Heart left ventricle (tissue), 16 donors: ENCODE results near the gene PARP8. TPM values are rescaled to one million over a fixed set of nuclear protein-coding genes. Genes with fewer than 3 reads are reported as not detected.
"Not testable (repeated sequence)": the region's sequence is repeated elsewhere in the genome, so short reads cannot be mapped to it uniquely, and the experiment has no call there.

ENCODE experiments used
- ATAC-seq, 4 donors: fragments of 200-7000 bp; cut with Tn5 transposase; one replicate each; pipeline ENCODE4 v1.9.1; 2020 to 2022; ENCODE audit warnings: moderate library complexity in 4 of 4, mild to moderate bottlenecking in 3 of 4, moderate number of reproducible peaks in 1 of 4
- DNase-seq, 5 donors: peaks; one replicate each; pipeline ENCODE4 v3.0.0-alpha.2; 2020
- H3K27ac ChIP-seq, 12 donors: fragments of 200-600 bp; sonication (generic) in 4 of 12; one replicate each; pipeline versions ENCODE4 v1.5.0 to v1.8.0; 2016 to 2022; ENCODE audit warnings: mild to moderate bottlenecking in 2 of 12
- H3K27me3 ChIP-seq, 9 donors: fragments of 200-600 bp; sonication (generic) in 2 of 9; one replicate each; pipeline versions ENCODE4 v1.5.1 to v1.8.0; 2016 to 2022; ENCODE audit warnings: mild to moderate bottlenecking in 3 of 9
- H3K36me3 ChIP-seq, 9 donors: fragments of 200-600 bp; sonication (generic) in 2 of 9; one replicate each; pipeline versions ENCODE4 v1.5.0 to v1.8.0; 2018 to 2022; ENCODE audit warnings: mild to moderate bottlenecking in 2 of 9
- H3K4me1 ChIP-seq, 12 donors: fragments of 200-600 bp; sonication (generic) in 4 of 12; one replicate each; pipeline versions ENCODE4 v1.5.0 to v1.8.0; 2016 to 2022; ENCODE audit warnings: mild to moderate bottlenecking in 3 of 12
- H3K4me3 ChIP-seq, 12 donors: fragments of 200-600 bp; sonication (generic) in 4 of 12; one replicate each; pipeline versions ENCODE4 v1.5.0 to v1.8.0; 2017 to 2022; ENCODE audit warnings: mild to moderate bottlenecking in 9 of 12, moderate library complexity in 4 of 12
- H3K9me3 ChIP-seq, 12 donors: fragments of 200-600 bp; sonication (generic) in 4 of 12; one replicate each; pipeline versions ENCODE4 v1.5.0 to v1.8.0; 2016 to 2022; ENCODE audit warnings: mild to moderate bottlenecking in 1 of 12
- CTCF ChIP-seq, 12 donors: fragments of 200-600 bp; sonication (generic) in 4 of 12; IDR thresholded peaks; one replicate each; pipeline versions ENCODE4 v1.5.0 to v1.8.0; 2018 to 2022; ENCODE audit warnings: antibody characterized with exemption in 12 of 12, mild to moderate bottlenecking in 5 of 12
- POLR2A ChIP-seq, 2 donors: fragments of 450-650 bp; IDR thresholded peaks; one replicate each; pipeline ENCODE4 v1.6.1; 2017; ENCODE audit warnings: antibody characterized with exemption in 2 of 2, mild to moderate bottlenecking in 2 of 2, moderate library complexity in 2 of 2
- WGBS, 4 donors: extraction: QIAGEN DNeasy Blood & Tissue Kit in 2 of 4; methylation state at CpG; one replicate each; pipeline versions ENCODE4 v1.1.5 to v1.1.7; 2013 to 2018; 5-methylcytosine and 5-hydroxymethylcytosine counted together
- intact Hi-C, 10 donors: fragments of 100-400 bp; cut with DNase I; formaldehyde crosslinking; loops; one replicate each; pipeline versions ENCODE4 v1.11.1 to v1.14.2; 2022
- polyA plus RNA-seq, 2 donors: library from polyadenylated mRNA; stranded (reverse); fragments of 200-250 nt; gene quantifications; one replicate each; pipeline ENCODE4 v1.2.3, GENCODE V29; 2013
- total RNA-seq, 9 donors: library from RNA; depleted of rRNA in 2 of 9; stranded (reverse); fragments of >200 nt in 2 of 9; fragmentation: NEBNext Ultra II Directional in 3 of 9; extraction: Animal tissue kit (Norgen Biotek cat#: 25700) in 3 of 9; gene quantifications; one replicate each; pipeline versions ENCODE4 v1.1.0 to v1.2.4, GENCODE V29; 2016 to 2023
- donor health status: ischemic (EF 13 %, LVEDD 7.1; RV severe dilation, severe dysfunction).
- donor health status: healthy with polysubstance abuse.
- donor health status: DM: no; HTN: yes; CAD: no.
- donor health status: DM: no; HTN: no; CAD: no.
- donor health status: ischemic (EF 25% LVEDD 6.9; RV normal size, moderate dysfunction).
- donor health status: ischemic (EF 25% LVEDD 5.7; RV mildly dilated, moderate dysfunction).
- donor health status: healthy.
- donor health status: DM: yes; HTN: yes; CAD: no.
- donor health status: ischemic (EF 35%, LVEDD 5.7; RV mildly dilated, moderate dysfunction).
- donor health status: nonischemic (EF 11% LVEDD 7.7; RV severe dilation, severe dysfunction).
- donor health status: DM: yes; HTN: yes; CAD: no.
- donor health status: PGD.
- donor health status: ischemic (EF 29% LVEDD 5.4; RV normal size, mild dysfunction).
- donor health status: nonischemic (EF 23%, LVEDD 6.1; RV moderate dilation, normal function).

PARP8 gene
- total and polyA plus RNA-seq, 11 donors = 1.6 to 22.5 (median 6.0) TPM

- ATAC-seq = no peak
- Histone ChIP-seq H3K36me3 (no peaks in the 10 kb centered on the region), H3K27me3 (no peaks in the 10 kb centered on the region), H3K9me3 (no peaks in the 10 kb centered on the region), H3K4me3 (no peak overlapping the region), H3K27ac (no peak overlapping the region), H3K4me1 (peaks cover 0 to 8% (median 0%) of the 10 kb centered on the region in 12 donors)
- 92 to 96% (median 94%) methylated on average over 5 of the region's 5 CpGs for WGBS, 4 donors
- intact Hi-C loops = loop anchor here in 1 of 10 donors (10.0 kb wide), 1 partner anchor 88 kb away; no protein-coding TSS in a partner anchor
- no peak for DNase-seq
- TF ChIP-seq CTCF (IDR thresholded peaks at IDR 0.05) (no peak), POLR2A (IDR thresholded peaks at IDR 0.05) (no peak)
These were observed 9.4 kb upstream of the PARP8 start for GRCh38 chr5:50657044-50657443.

- DNase-seq (no peak), ATAC-seq (no peak)
- H3K27me3 ChIP-seq = no peaks in the 10 kb centered on the region
- H3K9me3 ChIP-seq = no peaks in the 10 kb centered on the region
- TF ChIP-seq CTCF (IDR thresholded peaks at IDR 0.05) (no peak), POLR2A (IDR thresholded peaks at IDR 0.05) (no peak)
- WGBS, 4 donors = 69 to 82% (median 75%) methylated on average over 1 of the region's 1 CpG
- H3K36me3 ChIP-seq = no peaks in the 10 kb centered on the region
- intact Hi-C loops = loop anchor here in 1 of 10 donors (10.0 kb wide), 1 partner anchor 87 kb away; no protein-coding TSS in a partner anchor
- peaks cover 0 to 10% (median 0%) of the 10 kb centered on the region in 12 donors for H3K4me1 ChIP-seq
- no peak overlapping the region for H3K4me3 ChIP-seq
- no peak overlapping the region for H3K27ac ChIP-seq
These were observed 8.2 kb upstream of the PARP8 start for GRCh38 chr5:50658246-50658645.

- intact Hi-C loops = loop anchor here in 2 of 10 donors (10.0 kb wide), 1 partner anchor 81 kb away; no protein-coding TSS in a partner anchor
- DNase-seq = peak; percentile 45 to 66 (median 63)
- Histone ChIP-seq H3K4me3 (no peak overlapping the region), H3K27me3 (no peaks in the 10 kb centered on the region), H3K9me3 (no peaks in the 10 kb centered on the region), H3K36me3 (no peaks in the 10 kb centered on the region), H3K27ac (peak overlapping the region in 2 of 12 donors; percentile 6 to 27), H3K4me1 (peaks cover 0 to 35% (median 3%) of the 10 kb centered on the region in 12 donors)
- WGBS, 4 donors = 20 to 51% (median 40%) methylated on average over 4 of the region's 4 CpGs
- peak in 3 of 4 donors; percentile 40 to 67 (median 56) for ATAC-seq
- TF ChIP-seq CTCF (IDR thresholded peaks at IDR 0.05) (no peak), POLR2A (IDR thresholded peaks at IDR 0.05) (no peak)
These were observed 2.8 kb upstream of the PARP8 start for GRCh38 chr5:50663636-50664035.

GRCh38 chr5:50665091-50665490 is 1.3 kb upstream of the PARP8 start:
- intact Hi-C loops = loop anchor here in 7 of 10 donors (5.0 to 10.0 kb wide), 3 partner anchors 80 to 87 kb away; no protein-coding TSS in a partner anchor
- peak overlapping the region in 1 of 12 donors; percentile 98 for H3K27ac ChIP-seq
- no peaks in the 10 kb centered on the region for H3K27me3 ChIP-seq
- H3K4me3 ChIP-seq = no peak overlapping the region
- peak in 1 of 4 donors; percentile 63 for ATAC-seq
- no peaks in the 10 kb centered on the region for H3K9me3 ChIP-seq
- DNase-seq = no peak
- H3K4me1 ChIP-seq = peaks cover 0 to 48% (median 5%) of the 10 kb centered on the region in 12 donors
- no peak for TF ChIP-seq CTCF (IDR thresholded peaks at IDR 0.05)
- TF ChIP-seq POLR2A (IDR thresholded peaks at IDR 0.05) = no peak
- no peaks in the 10 kb centered on the region for H3K36me3 ChIP-seq

GRCh38 chr5:50665761-50666202 is 655 bp upstream of the PARP8 start:
- Histone ChIP-seq H3K4me1 (peaks cover 0 to 55% (median 5%) of the 10 kb centered on the region in 12 donors), H3K27ac (peak overlapping the region in 9 of 12 donors; percentile 21 to 98 (median 81)), H3K4me3 (peak overlapping the region in 10 of 12 donors; percentile 84 to 98 (median 94))
- not testable (repeated sequence) for H3K36me3 ChIP-seq, H3K9me3 ChIP-seq, ATAC-seq, H3K27me3 ChIP-seq
- WGBS, 4 donors = 71 to 78% (median 74%) methylated on average over 8 of the region's 8 CpGs
- intact Hi-C loops = loop anchor here in 7 of 10 donors (5.0 to 10.0 kb wide), 3 partner anchors 79 to 87 kb away; no protein-coding TSS in a partner anchor
- DNase-seq = peak in 1 of 5 donors; percentile 21
